ENCODE measurements around the gene GBP1. TPM values are rescaled to one million over a fixed set of nuclear protein-coding genes. Genes with fewer than 3 reads are reported as not detected.

The GBP1 gene
- total RNA-seq, 6 donors from 2014 or later: 19.4 to 104 (median 53.1) TPM

- H3K36me3 ChIP-seq: peaks cover 4 to 65% (median 43%) of the 10 kb centered on the region in 4 donors
- 94% methylated on average over 7 to 9 of the region's 9 CpGs for WGBS, 2 donors
- H3K4me1 ChIP-seq: no peaks in the 10 kb centered on the region
- DNase-seq: no peak
- no peaks in the 10 kb centered on the region for H3K9me3 ChIP-seq
- no peak overlapping the region for H3K4me3 ChIP-seq
- ATAC-seq (ENCODE audit: low FRiP score in 2 of 2): no peak
- no peak overlapping the region for H3K27ac ChIP-seq
- no peaks in the 10 kb centered on the region for H3K27me3 ChIP-seq
- no peak for TF ChIP-seq EP300 (IDR thresholded peaks at IDR 0.05)
- TF ChIP-seq POLR2A (IDR thresholded peaks at IDR 0.05): no peak
- no peak for TF ChIP-seq POLR2AphosphoS5 (IDR thresholded peaks at IDR 0.05)
- TF ChIP-seq, protein P1, sequence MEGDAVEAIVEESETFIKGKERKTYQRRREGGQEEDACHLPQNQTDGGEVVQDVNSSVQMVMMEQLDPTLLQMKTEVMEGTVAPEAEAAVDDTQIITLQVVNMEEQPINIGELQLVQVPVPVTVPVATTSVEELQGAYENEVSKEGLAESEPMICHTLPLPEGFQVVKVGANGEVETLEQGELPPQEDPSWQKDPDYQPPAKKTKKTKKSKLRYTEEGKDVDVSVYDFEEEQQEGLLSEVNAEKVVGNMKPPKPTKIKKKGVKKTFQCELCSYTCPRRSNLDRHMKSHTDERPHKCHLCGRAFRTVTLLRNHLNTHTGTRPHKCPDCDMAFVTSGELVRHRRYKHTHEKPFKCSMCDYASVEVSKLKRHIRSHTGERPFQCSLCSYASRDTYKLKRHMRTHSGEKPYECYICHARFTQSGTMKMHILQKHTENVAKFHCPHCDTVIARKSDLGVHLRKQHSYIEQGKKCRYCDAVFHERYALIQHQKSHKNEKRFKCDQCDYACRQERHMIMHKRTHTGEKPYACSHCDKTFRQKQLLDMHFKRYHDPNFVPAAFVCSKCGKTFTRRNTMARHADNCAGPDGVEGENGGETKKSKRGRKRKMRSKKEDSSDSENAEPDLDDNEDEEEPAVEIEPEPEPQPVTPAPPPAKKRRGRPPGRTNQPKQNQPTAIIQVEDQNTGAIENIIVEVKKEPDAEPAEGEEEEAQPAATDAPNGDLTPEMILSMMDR (IDR thresholded peaks at IDR 0.05): no peak
Observed at GRCh38 chr1:89005286-89006151, 59.5 kb downstream of the GBP1 start.

Small RNAs within 50 kb of the gene (small RNA-seq; reads per million reads assigned to genes)
- 0 reads per million in 4 donors for gene RF00019

Other genes starting within 250 kb of the GBP1 start
- 10 to 100 TPM in 5 of 6 donors, 1 to 10 TPM in 1; 6.3 to 37.3 (median 24.4) TPM for gene GTF2B, start 173.6 kb downstream of the GBP1 start, total RNA-seq
- gene KYAT3, start 72.6 kb downstream of the GBP1 start, total RNA-seq: 10 to 100 TPM in 5 of 6 donors, 1 to 10 TPM in 1; 6.5 to 31.9 (median 18.8) TPM
- gene RBMXL1, start 72.6 kb downstream of the GBP1 start, total RNA-seq: 10 to 100 TPM in 5 of 6 donors, 1 to 10 TPM in 1; 3.0 to 20.7 (median 14.5) TPM
- gene GBP3, start 42.3 kb downstream of the GBP1 start, total RNA-seq: 10 to 100 TPM; 17.9 to 47.1 (median 28.0) TPM
- gene GBP2, start 60.9 kb upstream of the GBP1 start, total RNA-seq: 100 to 1,000 TPM in 1 of 6 donors, 10 to 100 TPM in 5; 41.0 to 124 (median 54.9) TPM
- under 1 TPM in 1 of 6 donors, not detected in 5; 0.34 TPM for gene GBP7, start 110.8 kb upstream of the GBP1 start, total RNA-seq
- 10 to 100 TPM; 13.6 to 27.4 (median 22.1) TPM for gene GBP4, start 133.7 kb upstream of the GBP1 start, total RNA-seq
- gene GBP5, start 207.7 kb upstream of the GBP1 start, total RNA-seq: 10 to 100 TPM in 2 of 6 donors, 1 to 10 TPM in 4; 4.1 to 24.5 (median 7.9) TPM

Data from upper lobe of left lung (tissue), 6 donors.